HepG2 (cell line): ENCODE results near the gene FBLN5.

Source experiments
- CC2D1A ChIP-seq: sonication (generic); formaldehyde crosslinking; IDR thresholded peaks from 2 replicates; pipeline ENCODE4 v1.8.1; 2023; ENCODE audit warnings: mild to moderate bottlenecking, missing genetic modification reagents
- CTCF ChIP-seq: sonication (generic); formaldehyde crosslinking; IDR thresholded peaks from 2 replicates; pipeline ENCODE4 v1.5.0; 2020; ENCODE audit warnings: mild to moderate bottlenecking, missing genetic modification reagents, moderate library complexity
- PAXIP1 ChIP-seq: sonication (generic); formaldehyde crosslinking; conservative IDR thresholded peaks from 2 replicates; pipeline ENCODE4 v1.4.0; 2020; ENCODE audit warnings: mild to moderate bottlenecking, missing genetic modification reagents, moderate library complexity
- PRPF4 ChIP-seq: fragments of 200-400 bp; formaldehyde crosslinking; IDR thresholded peaks from 2 replicates; pipeline ENCODE4 v1.6.1; 2016; ENCODE audit warnings: low read length, low read depth; ENCODE audit not compliant: poor library complexity, severe bottlenecking
- RAD51 ChIP-seq: fragments of 450-650 bp; IDR thresholded peaks from 2 replicates; pipeline ENCODE4 v1.6.1; 2016; ENCODE audit warnings: borderline replicate concordance
- SIN3A ChIP-seq: IDR thresholded peaks from 2 replicates; pipeline ENCODE4 v1.6.1; 2011; ENCODE audit warnings: low read depth, mild to moderate bottlenecking, control low read depth, low read length, borderline replicate concordance
- TAF1 ChIP-seq: sonication (generic); formaldehyde crosslinking; IDR thresholded peaks from 2 replicates; pipeline ENCODE4 v1.4.0; 2020; ENCODE audit warnings: missing genetic modification reagents
- ZFP82 ChIP-seq: sonication (generic); formaldehyde crosslinking; IDR thresholded peaks from 2 replicates; pipeline ENCODE4 v1.5.1; 2020; ENCODE audit warnings: mild to moderate bottlenecking, missing genetic modification reagents, borderline replicate concordance
- ZNF274 ChIP-seq: sonication (generic); formaldehyde crosslinking; IDR thresholded peaks from 2 replicates; pipeline ENCODE4 v1.5.1; 2020; ENCODE audit warnings: mild to moderate bottlenecking, missing genetic modification reagents
- ZNF549 ChIP-seq: sonication (generic); formaldehyde crosslinking; IDR thresholded peaks from 2 replicates; pipeline ENCODE4 v1.5.0; 2020; ENCODE audit warnings: missing genetic modification reagents
- ZSCAN22 ChIP-seq: sonication (generic); formaldehyde crosslinking; IDR thresholded peaks from 2 replicates; pipeline ENCODE4 v1.4.0; 2020; ENCODE audit warnings: mild to moderate bottlenecking, missing genetic modification reagents
- TF ChIP-seq, protein P1 (sequence below): sonication (generic); formaldehyde crosslinking; IDR thresholded peaks from 2 replicates; pipeline ENCODE4 v1.4.0; 2020; ENCODE audit warnings: mild to moderate bottlenecking, missing genetic modification reagents
- TF ChIP-seq, protein P2 (sequence below): IDR thresholded peaks from 2 replicates; pipeline ENCODE4 v1.6.1; 2016; ENCODE audit warnings: low read depth, missing genetic modification reagents, missing compliant biosample characterization
- TF ChIP-seq, protein P3 (sequence below): sonication (generic); formaldehyde crosslinking; IDR thresholded peaks from 2 replicates; pipeline ENCODE4 v1.4.0; 2020; ENCODE audit warnings: missing genetic modification reagents, mild to moderate bottlenecking, borderline replicate concordance

GRCh38 chr14:91862417-91862816 is 85.1 kb downstream of the FBLN5 start:
- TF ChIP-seq, protein P1, sequence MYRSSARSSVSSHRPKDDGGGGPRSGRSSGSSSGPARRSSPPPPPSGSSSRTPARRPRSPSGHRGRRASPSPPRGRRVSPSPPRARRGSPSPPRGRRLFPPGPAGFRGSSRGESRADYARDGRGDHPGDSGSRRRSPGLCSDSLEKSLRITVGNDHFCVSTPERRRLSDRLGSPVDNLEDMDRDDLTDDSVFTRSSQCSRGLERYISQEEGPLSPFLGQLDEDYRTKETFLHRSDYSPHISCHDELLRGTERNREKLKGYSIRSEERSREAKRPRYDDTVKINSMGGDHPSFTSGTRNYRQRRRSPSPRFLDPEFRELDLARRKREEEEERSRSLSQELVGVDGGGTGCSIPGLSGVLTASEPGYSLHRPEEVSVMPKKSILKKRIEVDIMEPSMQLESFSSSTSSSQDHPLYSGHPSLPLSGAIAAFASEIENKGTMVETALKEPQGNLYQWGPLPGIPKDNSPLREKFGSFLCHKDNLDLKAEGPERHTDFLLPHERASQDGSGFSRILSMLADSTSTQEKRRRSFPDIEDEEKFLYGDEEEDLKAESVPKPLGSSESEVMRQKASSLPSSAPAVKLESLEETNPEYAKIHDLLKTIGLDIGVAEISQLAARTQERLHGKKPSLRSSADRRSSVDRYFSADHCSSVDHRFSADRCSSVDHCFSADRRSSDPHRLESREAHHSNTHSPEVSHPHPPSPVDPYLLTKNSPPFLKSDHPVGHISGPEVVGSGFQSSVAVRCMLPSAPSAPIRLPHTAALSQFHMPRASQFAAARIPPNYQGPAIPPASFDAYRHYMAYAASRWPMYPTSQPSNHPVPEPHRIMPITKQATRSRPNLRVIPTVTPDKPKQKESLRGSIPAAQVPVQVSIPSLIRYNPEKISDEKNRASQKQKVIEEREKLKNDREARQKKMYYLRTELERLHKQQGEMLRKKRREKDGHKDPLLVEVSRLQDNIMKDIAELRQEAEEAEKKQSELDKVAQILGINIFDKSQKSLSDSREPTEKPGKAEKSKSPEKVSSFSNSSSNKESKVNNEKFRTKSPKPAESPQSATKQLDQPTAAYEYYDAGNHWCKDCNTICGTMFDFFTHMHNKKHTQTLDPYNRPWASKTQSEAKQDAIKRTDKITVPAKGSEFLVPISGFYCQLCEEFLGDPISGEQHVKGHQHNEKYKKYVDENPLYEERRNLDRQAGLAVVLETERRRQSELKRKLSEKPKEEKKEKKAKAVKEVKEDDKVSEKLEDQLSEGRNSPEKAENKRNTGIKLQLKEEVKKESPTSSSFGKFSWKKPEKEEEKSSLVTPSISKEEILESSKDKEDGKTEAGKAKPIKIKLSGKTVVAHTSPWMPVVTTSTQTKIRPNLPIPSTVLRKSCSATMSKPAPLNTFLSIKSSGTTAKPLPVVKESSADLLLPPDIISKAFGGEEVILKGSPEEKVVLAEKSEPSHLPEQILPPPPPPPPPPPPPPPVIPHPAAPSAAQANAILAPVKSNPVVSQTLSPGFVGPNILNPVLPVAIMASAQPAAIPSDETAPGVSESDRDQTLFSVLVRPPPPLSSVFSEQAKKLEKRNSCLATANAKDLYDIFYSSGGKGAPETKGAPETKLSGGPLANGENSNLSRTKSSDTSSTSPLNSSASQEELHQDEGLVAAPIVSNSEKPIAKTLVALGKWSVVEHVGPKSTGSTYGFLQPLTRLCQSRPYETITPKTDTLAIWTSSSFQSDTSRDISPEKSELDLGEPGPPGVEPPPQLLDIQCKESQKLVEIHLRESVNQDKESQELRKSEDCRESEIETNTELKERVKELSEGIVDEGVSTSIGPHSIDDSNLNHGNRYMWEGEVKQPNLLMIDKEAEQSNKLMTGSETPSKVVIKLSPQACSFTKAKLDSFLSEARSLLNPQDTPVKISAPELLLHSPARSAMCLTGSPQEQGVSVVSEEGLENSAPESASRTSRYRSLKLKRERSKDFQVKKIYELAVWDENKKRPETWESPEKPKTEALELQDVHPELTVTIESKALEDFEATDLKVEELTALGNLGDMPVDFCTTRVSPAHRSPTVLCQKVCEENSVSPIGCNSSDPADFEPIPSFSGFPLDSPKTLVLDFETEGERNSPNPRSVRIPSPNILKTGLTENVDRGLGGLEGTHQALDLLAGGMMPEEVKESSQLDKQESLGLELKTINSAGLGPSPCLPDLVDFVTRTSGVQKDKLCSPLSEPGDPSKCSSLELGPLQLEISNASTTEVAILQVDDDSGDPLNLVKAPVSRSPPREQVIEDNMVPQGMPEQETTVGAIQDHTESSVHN (CRISPR knock-in tag): no peak
- TF ChIP-seq CC2D1A (CRISPR knock-in tag) (no peak), TAF1 (no peak), PAXIP1 (CRISPR knock-in tag) (no peak), SIN3A (no peak), ZFP82 (CRISPR knock-in tag) (no peak), ZNF274 (CRISPR knock-in tag) (no peak), PRPF4 (no peak), RAD51 (no peak), ZSCAN22 (CRISPR knock-in tag) (no peak), ZNF549 (CRISPR knock-in tag) (no peak), CTCF (CRISPR knock-in tag) (no peak)
- TF ChIP-seq, protein P2, sequence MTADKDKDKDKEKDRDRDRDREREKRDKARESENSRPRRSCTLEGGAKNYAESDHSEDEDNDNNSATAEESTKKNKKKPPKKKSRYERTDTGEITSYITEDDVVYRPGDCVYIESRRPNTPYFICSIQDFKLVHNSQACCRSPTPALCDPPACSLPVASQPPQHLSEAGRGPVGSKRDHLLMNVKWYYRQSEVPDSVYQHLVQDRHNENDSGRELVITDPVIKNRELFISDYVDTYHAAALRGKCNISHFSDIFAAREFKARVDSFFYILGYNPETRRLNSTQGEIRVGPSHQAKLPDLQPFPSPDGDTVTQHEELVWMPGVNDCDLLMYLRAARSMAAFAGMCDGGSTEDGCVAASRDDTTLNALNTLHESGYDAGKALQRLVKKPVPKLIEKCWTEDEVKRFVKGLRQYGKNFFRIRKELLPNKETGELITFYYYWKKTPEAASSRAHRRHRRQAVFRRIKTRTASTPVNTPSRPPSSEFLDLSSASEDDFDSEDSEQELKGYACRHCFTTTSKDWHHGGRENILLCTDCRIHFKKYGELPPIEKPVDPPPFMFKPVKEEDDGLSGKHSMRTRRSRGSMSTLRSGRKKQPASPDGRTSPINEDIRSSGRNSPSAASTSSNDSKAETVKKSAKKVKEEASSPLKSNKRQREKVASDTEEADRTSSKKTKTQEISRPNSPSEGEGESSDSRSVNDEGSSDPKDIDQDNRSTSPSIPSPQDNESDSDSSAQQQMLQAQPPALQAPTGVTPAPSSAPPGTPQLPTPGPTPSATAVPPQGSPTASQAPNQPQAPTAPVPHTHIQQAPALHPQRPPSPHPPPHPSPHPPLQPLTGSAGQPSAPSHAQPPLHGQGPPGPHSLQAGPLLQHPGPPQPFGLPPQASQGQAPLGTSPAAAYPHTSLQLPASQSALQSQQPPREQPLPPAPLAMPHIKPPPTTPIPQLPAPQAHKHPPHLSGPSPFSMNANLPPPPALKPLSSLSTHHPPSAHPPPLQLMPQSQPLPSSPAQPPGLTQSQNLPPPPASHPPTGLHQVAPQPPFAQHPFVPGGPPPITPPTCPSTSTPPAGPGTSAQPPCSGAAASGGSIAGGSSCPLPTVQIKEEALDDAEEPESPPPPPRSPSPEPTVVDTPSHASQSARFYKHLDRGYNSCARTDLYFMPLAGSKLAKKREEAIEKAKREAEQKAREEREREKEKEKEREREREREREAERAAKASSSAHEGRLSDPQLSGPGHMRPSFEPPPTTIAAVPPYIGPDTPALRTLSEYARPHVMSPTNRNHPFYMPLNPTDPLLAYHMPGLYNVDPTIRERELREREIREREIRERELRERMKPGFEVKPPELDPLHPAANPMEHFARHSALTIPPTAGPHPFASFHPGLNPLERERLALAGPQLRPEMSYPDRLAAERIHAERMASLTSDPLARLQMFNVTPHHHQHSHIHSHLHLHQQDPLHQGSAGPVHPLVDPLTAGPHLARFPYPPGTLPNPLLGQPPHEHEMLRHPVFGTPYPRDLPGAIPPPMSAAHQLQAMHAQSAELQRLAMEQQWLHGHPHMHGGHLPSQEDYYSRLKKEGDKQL: no peak
- TF ChIP-seq, protein P3, sequence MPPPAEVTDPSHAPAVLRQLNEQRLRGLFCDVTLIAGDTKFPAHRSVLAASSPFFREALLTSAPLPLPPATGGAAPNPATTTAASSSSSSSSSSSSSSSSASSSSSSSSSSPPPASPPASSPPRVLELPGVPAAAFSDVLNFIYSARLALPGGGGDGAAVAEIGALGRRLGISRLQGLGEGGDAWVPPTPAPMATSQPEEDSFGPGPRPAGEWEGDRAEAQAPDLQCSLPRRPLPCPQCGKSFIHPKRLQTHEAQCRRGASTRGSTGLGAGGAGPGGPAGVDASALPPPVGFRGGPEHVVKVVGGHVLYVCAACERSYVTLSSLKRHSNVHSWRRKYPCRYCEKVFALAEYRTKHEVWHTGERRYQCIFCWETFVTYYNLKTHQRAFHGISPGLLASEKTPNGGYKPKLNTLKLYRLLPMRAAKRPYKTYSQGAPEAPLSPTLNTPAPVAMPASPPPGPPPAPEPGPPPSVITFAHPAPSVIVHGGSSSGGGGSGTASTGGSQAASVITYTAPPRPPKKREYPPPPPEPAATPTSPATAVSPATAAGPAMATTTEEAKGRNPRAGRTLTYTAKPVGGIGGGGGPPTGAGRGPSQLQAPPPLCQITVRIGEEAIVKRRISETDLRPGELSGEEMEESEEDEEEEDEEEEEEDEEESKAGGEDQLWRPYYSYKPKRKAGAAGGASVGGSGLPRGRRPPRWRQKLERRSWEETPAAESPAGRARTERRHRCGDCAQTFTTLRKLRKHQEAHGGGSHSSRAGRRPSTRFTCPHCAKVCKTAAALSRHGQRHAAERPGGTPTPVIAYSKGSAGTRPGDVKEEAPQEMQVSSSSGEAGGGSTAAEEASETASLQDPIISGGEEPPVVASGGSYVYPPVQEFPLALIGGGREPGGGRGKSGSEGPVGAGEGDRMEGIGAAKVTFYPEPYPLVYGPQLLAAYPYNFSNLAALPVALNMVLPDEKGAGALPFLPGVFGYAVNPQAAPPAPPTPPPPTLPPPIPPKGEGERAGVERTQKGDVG (CRISPR knock-in tag): no peak
